Measurements from ENCODE around the gene SLC17A5.
"Not testable (repeated sequence)": the region's sequence is repeated elsewhere in the genome, so short reads cannot be mapped to it uniquely, and the experiment has no call there.

SLC17A5 gene

GRCh38 chr6:73566954-73567591 is 86.7 kb downstream of the SLC17A5 start:
- DNase-seq (ENCODE audit: low read depth in 3 of 3), result no peak

- DNase-seq (ENCODE audit: low read depth in 3 of 3), result not testable (repeated sequence)
Observed at GRCh38 chr6:73566486-73566871, 87.3 kb downstream of the SLC17A5 start.

DNA sequence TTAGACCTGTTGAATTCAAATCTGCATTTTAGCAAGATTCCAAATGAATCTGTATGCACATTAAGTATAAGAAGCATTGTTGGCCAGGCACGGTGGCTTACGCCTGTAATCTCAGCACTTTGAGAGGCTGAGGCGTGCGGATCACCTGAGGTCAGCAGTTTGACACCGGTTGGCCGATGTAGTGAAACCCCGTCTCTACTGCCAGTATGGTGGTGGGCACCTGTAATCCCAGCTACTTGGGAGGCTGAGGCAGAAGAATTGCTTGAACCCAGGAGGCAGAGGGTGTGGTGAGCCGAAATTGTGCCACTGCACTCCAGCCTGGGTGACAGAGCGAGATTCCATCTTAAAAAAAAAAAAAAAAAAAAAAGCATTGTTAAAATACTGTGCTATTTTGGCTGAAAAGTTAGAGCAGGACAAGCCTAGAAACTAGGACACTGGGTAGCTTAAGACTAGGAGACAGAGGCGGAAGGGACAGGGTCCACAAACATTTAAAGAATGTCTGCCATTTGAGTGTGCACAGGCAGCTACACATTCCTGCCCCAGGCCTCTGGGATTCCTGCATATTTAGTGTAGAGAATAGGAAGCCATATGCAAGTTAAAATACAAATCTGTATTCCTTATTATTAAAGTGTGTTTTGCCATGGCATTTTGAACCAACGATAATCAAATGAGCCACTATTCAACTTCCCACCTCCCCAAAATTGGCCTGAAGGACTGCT is 87.9 kb downstream of the SLC17A5 start:
- no peak for DNase-seq (ENCODE audit: low read depth in 3 of 3)

DNA sequence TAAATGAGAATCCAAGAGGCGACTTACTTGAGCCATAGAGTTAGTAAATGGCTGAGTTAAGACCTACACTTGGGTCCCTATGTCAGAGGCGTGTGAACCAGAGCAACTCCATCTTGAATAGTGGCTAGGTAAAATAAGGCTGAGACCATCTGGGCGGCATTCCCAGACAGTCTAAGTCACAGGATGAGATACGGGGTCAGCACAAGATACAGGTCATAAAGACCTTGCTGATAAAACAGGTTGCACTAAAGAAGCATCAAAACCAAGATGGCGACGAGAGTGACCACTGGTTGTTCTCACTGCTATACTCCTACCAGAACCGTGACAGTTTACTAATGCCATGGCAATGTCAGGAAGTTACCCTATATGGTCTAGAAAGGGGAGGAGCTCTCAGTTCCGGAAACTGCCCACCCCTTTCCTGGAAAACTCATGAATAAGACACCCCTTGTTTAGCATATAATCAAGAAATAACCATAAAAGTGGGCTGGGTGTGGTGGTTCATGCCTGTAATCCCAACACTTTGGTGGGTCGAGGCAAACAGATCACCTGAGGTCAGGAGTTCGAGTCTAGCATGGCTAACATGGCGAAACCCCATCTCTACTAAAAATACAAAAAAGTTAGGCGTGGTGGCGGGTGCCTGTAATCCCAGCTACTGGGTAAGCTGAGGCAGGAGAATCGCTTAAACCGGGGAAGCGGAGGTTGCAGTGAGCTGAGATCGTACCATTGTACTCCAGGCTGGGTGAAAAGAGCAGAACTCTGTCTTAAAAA is 89.0 kb downstream of the SLC17A5 start:
- no peak for DNase-seq (ENCODE audit: low read depth in 3 of 3)

DNA sequence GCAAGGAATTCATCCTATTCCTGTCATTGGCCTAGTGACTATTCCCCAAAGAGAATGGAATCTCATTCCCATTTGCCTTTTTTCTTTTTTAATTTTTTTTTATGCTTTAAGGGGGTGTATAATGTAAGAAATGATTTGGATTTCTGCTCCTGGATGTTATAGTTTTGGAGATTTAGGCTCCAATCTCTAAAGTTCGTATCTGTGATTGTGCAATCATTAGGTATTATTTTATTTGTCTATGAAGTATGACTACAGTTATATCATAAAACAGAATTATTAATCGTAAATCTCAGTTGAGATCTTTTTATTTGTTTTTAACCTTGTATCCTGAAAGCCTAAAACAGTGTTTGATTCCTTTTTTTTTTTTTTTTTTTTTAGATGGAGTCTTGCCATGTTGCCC is 91.2 kb downstream of the SLC17A5 start:
- DNase-seq (ENCODE audit: low read depth in 3 of 3), result no peak

DNA sequence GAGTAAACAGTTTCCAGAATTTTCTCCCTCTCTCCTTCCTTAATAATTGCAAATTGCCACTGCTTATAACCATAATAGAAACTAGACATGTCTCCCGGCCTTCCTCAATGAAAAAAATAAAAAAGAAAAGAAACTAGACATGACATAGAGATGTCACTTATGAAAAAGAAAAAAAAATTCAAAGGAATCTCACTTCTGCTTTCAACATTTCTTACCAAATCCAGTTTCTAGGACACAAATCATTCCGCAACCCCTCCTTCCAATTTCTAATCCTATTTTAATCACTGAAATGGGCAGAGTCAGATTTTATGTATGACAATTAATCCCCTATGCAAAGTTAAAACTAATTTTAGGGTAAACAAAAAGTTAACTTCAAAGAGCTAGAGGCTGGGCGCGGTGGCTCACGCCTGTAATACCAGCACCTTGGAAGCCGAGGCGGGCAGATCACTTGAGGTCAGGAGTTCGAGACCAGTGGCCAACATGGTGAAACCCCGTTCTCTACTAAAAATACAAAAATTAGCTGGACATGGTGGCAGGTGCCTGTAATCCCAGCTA is 92.9 kb downstream of the SLC17A5 start:
- no peak for DNase-seq (ENCODE audit: low read depth in 3 of 3)

GRCh38 chr6:73560182-73560732 is 93.5 kb downstream of the SLC17A5 start:
- DNase-seq (ENCODE audit: low read depth in 3 of 3), result no peak

- DNase-seq (ENCODE audit: low read depth in 3 of 3), result not testable (repeated sequence)
Observed at GRCh38 chr6:73559399-73559794, 94.4 kb downstream of the SLC17A5 start.

DNA sequence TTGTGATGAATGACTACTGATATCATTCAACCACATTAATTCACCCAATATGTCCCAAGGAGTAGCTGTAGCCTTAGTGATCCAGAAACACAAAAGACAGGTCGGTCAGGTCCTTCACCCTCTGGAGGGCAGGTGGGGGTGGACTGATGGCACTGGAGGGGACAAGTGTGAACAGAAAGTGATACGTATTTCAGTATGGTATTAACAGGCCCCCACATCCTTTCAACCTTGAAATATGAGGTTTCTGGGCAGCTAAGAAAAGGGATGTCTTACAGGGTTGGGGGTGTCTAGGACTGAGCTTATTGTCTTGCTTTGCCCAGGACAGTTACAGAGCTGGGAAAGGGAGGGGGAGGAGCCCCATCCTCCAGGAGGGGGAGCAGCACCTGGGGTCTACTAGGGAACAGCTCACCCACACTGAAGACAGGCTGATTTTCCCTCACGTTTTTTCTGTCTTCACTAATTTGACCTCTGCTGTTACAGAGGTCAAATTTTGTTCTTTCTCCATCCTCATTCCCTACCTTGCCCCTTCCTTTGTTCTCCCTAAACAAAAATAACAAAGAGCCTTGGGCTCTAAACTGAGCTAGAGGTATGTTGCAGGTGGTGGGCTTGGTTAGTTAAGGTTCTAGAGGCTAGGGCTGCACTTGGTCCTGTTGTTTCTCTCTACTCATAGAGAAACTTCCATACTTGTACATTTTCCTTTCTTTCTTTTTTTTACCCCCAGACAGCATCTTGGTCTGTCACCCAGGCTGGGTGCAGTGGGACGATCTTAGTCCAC is 95.0 kb downstream of the SLC17A5 start:
- no peak for DNase-seq (ENCODE audit: low read depth in 3 of 3)

- DNase-seq (ENCODE audit: low read depth in 3 of 3), result no peak
Observed at GRCh38 chr6:73556836-73557235, 97.0 kb downstream of the SLC17A5 start.

- DNase-seq (ENCODE audit: low read depth in 3 of 3), result not testable (repeated sequence)
Observed at GRCh38 chr6:73555380-73555949, 98.3 kb downstream of the SLC17A5 start.

- DNase-seq (ENCODE audit: low read depth in 3 of 3), result not testable (repeated sequence)
Observed at GRCh38 chr6:73551115-73551514, 102.7 kb downstream of the SLC17A5 start.

DNA sequence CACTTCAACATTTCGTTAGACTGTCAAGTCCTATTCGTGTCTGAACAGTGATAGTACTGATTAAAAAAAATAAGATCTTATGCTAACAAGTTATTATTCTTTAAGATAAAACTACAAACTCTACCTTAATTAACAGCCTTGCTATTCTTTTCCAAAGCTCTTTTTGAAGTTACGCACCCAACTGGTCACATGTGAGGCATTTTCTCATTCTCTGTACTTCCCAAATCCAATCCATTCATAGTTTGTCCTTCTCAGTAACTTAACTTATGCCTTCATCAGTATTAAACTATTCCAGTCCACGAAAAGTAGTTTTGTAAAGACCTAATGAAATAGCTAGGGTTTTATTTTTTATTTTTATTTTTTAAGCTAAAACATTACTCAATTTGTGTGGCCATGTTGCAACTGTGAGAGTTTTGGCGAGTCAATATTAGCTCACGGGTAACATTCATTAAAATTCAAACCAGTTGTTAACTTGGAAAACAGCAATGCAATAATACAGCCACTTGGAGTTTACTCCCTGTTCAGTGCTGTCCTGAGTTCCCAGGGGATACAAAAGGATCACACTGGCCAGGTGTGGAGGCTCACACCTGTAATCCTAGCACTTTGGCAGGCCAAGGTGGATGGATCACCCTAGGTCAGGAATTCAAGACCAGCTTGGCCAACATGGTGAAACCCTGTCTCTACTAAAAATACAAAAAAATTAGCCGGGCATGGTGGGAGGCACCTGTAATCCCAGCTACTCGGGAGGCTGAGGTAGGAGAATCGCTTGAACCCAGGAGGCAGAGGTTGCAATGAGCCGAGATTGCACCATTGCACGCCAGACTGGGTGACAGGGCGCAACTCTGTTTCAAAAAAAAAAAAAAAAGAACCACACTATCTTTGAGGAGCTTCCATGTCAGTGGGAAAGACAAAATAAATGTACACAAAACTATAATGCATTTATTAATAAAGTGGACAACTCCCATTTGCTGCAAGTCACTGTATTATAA is 105.0 kb downstream of the SLC17A5 start:
- no peak for DNase-seq (ENCODE audit: low read depth in 3 of 3)

- no peak for DNase-seq (ENCODE audit: low read depth in 3 of 3)
Observed at GRCh38 chr6:73547036-73547435, 106.8 kb downstream of the SLC17A5 start.

All from stimulated activated CD4-positive, alpha-beta T cell treated with anti-CD3 and anti-CD28 coated beads, TNF-alpha, amount 100 ng/mL, for 48 hours (primary cell).